HG03175 (cell line): Measurements from ENCODE around the gene FAM83C.

ENCODE experiments used
- ATAC-seq: cut with Tn5 transposase; IDR thresholded peaks from one replicate; pipeline ENCODE4 v1.9.1; 2021; ENCODE audit warnings: mild to moderate bottlenecking, moderate library complexity; ENCODE audit not compliant: unreplicated experiment

The FAM83C gene

GRCh38 chr20:35291654-35292503, at the start of gene FAM83C:
Gene FAM83C (minus strand): TSS chr20:35292425. CDS start chr20:35292304, 121 bp downstream.
- no peak for ATAC-seq

DNA sequence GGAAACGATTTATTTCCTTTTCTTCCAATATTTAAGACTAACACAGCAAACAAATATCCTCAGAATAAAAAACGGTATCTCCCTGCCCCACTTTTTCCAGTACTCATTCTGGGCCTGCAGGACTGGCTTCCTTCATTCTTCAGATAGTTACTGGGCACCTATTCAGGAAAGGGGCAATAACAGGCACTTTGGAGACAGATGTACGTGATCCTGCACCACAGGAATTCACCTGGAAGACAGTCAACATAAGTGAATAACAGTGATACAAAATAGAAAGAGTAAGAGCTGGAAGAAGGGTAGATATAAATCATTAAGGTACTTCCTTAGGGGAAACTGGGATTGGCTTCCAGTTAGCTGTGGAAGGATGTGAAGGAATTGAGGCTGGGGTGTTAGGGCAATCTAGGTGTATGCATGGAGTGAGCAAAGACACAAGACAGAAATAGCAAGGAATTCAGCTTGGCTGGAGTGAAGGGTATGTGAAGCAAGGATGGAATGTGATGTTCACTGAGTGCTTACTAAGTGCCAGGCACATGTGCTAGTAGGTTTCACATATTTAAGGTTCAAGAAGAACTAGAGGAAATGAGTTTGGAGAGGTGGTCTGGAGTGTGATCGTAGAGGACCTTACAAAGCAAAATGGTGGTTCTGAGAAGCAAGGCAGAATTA, 49.3 kb upstream of the FAM83C start:
- no peak for ATAC-seq

GRCh38 chr20:35340436-35340835, 48.2 kb upstream of the FAM83C start:
- no peak for ATAC-seq

DNA sequence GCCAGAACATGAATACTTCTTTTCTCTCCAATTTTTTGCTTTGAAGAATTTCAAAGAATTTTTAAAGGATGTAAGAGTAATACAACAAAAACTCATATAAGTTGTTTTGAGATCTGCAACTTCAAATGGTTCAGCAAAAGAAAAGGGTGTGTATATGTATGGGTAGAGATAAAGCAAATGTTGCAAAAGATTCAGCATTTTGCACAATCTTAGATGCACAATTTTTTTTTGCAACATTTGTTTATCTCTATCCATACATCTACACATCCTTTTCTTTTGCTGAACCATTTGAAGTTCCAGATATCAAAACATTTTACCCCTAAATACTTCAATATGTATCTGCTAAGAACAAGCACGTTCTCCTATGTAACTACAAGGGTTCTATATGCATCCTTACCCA, 47.4 kb upstream of the FAM83C start:
- no peak for ATAC-seq

- no peak for ATAC-seq
These were observed 46.8 kb upstream of the FAM83C start for GRCh38 chr20:35339007-35339406.

GRCh38 chr20:35334311-35335101, 42.3 kb upstream of the FAM83C start:
- ATAC-seq, result no peak

GRCh38 chr20:35333606-35334005, 41.4 kb upstream of the FAM83C start:
- ATAC-seq, result no peak

GRCh38 chr20:35332540-35333200, 40.4 kb upstream of the FAM83C start:
- no peak for ATAC-seq

DNA sequence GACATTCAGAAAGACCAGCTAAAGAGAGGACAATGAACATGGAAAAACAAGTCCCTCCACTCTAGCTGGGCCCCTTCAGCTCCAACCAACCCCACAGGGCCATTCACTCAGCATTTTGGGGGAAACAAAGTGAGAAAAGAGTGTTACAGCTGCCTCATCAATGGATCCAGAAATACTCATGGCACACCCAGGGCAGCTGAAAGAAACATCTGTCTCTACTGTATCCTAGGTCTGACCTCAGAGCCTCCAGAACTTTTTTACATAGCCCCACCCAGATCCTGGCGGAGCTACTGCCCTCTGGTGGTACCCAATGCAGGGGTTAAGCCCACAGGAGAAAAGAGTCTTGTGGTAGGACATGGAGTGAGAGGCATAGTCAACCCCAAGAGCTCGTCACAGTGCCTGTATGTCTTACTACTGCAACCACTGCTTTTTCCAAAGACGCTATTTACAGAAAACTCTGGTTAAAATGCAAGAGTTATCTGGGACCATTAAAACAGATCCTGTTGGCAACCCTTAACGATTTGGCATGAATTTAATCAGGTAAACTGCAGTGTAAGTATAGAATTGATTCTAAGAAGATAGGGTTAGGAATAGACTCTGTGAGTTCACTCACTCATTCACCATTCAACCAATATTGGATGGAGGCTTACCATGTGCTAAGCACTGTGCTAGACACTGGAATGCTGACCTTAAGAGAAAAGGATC, 37.4 kb upstream of the FAM83C start:
- ATAC-seq, result no peak

GRCh38 chr20:35328689-35329088, 36.5 kb upstream of the FAM83C start:
- ATAC-seq, result no peak

GRCh38 chr20:35328095-35328685, 36.0 kb upstream of the FAM83C start:
- ATAC-seq, result no peak

GRCh38 chr20:35327074-35327976, 35.1 kb upstream of the FAM83C start:
- no peak for ATAC-seq

DNA sequence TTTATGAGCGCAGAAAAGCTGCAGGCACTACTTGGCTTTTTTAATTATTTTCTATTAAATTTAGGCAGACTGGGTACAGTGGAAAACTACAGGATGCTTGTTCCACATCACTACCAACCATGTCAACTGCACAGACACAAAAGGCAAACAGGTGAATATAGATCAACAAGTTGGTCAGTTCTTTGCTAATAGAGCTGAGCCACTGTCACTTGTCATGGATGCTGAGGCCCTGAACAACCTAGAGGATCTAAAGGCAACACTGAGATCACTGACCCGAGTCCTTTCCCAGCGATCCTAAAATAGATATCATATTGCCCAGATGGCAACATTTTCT, 34.5 kb upstream of the FAM83C start:
- ATAC-seq, result no peak

GRCh38 chr20:35326021-35326739, 34.0 kb upstream of the FAM83C start:
- no peak for ATAC-seq

- ATAC-seq, result no peak
These were observed 33.2 kb upstream of the FAM83C start for GRCh38 chr20:35325401-35325800.

DNA sequence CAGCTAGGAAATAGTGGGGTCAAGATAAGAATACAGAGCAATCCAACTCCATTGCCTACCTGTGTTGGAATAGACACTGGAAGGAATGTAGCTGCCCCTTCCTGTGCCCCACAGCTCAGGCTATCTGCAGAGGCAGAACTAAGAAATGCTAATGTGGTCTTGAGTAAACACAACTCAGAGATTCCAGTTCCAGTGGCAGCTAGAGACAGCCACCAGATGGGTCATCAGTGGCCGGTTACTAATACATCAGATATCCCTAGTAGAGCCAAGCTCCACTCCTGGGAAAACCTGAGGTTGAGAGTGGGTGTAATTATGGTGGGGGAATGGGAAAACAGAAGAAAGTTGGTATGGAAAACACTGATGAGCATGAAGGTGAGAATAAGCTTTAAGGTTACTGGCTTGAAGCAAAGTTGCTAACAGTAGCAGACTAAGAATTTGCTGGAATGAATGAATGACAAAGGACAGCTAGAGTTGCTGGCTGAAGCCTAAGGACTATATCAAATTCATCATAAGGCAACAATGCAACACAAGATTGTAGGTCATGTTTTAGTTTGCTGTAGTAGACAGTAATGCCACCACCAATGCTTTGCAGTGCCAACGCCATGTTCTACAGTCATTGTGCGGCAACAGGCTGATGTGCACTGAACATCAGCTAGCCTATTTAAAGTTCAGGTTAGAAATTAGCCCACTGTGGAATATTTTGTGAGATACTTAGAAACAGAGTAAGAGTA, 28.3 kb upstream of the FAM83C start:
- no peak for ATAC-seq

- ATAC-seq, result no peak
These were observed 27.6 kb upstream of the FAM83C start for GRCh38 chr20:35319871-35320197.
